Activated CD8-positive, alpha-beta memory T cell treated with anti-CD3 and anti-CD28 coated beads, Interleukin-2, amount 50 U/mL, for 24 hours (primary cell): ENCODE results near the gene SLC31A1.

Source experiments
- DNase-seq: peaks from one replicate; pipeline ENCODE4 v3.0.0-alpha.2; 2020; ENCODE audit errors: extremely low read depth

SLC31A1 gene

DNA sequence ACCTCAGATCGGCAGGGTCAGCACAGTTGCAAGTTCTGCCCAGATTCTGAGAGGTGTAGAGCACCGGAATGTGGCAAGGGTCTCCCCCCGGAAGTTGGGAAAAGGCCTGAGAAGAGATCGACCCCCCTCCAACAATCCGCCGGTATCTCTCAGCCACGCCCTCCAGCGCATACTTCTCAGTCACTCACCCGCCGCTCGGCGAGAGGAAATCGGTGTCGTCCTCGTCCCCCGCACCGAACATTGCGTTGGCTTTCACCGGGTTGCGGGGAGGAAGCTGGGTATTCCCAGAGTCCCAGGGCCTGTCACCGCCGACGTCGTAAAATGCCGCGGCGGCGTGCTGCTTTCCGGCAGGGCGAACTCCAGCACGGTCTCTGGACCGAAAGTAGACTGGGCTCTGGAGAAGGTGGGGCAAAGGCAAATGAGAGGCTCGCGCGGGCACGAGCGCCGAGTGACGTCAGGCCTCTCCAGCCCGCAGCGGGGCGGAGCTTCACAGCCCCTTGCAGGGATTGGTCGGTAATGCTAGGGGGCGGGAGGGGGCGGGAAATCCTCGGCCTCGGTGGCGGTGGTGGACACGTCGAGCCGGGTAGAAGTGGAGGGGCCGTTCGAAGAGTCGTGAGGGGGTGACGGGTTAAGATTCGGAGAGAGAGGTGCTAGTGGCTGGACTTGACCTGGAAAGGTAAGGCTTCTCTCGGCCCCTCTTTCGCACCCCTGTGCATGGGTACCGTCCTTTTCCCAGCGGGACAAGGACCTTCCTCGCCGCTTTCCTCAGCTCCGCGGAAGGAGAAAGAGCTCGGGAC is at the start of gene SLC31A1, which contains the start of gene FKBP15:
Gene SLC31A1, plus strand, starts transcription at position 542 of the 797 bp plus-strand sequence. CDS start 34,605 bp downstream, outside the sequence.
Gene FKBP15, minus strand, starts transcription at position 275 of the 797 bp plus-strand sequence. Its CDS starts 34 bp downstream, at position 241.
- DNase-seq: peak; percentile 89

DNA sequence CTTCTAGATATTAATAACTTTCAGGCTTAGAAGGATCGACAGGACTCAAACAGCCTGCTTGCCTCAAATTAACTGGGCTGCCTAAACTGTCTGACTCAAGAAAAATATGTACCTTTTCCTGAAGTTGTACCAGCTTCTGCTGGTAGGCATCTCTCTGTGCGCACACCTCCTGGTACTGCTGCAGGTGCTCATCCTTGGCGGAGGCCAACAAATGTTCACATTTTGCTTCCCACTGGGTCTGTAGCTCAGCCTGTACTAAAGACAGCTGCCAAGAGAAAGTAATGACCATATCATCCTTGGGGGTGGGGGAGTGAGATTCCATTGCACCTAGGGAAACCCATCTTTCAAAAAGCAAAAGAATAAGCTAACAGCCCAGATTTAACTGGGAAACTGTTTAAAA is 48.0 kb upstream of the SLC31A1 start:
- no peak for DNase-seq

DNA sequence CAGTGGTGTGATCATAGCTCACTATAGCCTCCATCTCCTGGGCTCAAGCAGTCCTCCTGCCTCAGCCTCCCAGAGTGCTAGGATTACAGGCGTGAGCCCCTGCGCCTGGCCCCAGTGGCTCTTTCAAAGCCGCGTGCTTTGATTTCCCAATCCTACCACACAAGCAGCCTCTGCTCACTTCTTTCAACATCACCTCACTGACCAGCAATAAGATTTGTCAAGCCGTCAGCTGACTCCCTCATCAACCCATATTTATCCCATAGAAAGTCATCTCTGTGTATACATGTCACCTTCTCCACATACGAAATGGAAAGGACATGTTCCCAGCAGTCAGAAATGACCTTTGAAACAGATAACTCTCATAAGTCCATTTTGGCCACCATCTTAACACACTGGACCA is 44.5 kb upstream of the SLC31A1 start:
- DNase-seq: no peak

DNA sequence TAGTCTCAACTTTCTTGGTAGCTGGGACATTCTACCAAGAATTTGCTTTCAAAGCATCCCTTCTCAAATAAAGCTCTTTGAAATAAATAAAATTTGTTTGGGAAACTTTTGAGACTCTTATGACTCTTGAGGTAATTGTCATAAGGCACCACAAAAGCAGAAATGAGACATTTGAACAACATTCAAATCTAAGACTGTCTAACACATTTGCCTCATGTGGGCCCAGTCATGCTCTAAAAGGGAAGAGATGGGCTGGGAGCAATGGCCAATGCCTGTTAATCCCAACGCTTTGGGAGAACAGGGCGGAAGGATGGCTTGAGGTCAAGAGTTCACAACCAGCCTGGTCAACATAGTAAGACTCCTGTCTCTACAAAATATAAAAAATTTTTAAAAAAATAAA is 44.1 kb upstream of the SLC31A1 start:
- DNase-seq: no peak

DNA sequence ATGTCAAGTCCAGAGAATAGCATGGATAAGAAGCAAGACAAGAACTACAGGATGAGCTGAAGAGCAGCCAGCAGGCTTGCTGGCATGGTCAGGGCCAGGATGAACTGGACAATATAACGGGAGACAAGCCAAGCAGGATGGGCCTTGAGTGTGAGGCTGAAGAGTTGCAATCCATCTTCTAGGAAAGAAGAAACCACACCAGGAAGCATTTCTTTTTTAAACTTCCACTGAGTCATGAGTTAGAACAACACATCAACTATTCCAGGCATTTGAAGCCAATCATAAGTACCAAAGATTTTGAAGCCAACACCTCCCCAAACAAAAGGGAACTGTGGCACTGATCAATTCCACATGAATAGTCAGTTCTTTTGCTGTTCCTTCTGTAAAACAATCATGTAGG is 43.3 kb upstream of the SLC31A1 start:
- no peak for DNase-seq

DNA sequence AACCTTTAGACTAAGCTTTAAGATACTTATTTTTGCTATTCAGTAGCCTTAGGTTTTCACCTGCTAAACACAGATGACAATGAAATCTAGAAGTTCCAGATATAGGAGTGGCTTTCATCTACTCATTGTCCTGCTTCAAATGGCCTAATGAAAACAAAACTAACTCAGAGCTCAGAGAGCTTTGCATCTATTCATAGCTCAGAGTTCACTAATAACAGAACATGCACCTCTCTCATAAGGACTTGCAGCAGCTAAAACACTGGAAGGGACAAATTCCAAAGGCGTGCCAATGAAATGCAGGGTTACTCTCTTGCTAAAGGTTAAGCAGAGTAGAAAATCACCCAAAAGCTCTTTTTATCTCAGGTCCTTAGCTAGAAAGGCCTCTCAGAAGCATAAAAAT is 41.5 kb upstream of the SLC31A1 start:
- DNase-seq: no peak

DNA sequence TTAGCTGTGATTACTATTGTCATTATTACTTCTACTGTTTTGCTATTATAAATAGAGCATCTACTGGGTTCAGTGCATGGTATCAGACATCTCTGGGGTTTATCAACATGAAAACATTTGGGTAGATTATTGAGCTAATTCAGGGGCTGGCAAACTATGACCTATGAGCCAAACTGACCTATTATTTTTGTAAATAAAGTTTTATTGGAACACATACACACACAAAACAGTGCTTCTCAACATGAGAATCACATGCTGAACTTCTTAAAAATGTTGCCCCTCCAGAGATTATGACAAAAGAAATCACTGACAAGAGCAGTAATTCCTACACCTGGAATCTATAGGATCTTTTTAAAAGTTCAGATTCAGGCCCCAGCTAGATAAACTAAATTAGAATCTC is 40.2 kb upstream of the SLC31A1 start:
- DNase-seq: no peak

DNA sequence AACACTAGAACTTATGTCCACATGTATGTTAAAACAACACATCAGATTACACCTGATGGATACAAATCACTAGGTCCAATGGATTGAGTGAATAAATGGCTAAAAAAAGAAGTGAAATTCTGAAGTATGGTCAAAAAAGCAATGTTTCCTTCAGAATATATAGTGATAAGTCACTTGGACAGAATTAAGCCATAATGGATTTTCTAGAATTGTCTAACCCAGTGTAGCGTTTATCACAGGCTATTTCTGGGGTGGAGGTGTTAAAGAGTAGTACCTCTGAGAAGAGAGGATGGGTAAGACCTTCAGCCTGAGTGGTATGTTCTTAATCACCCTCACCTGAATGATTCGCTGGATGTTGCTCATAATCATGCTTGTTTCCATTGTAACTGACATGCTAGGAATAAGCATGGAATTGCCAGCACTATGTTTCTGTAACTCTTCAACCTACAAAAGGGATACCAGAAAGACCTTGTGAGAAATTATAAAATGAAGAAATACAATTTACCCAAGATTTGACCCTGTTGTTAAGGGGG is 37.3 kb upstream of the SLC31A1 start:
- no peak for DNase-seq

DNA sequence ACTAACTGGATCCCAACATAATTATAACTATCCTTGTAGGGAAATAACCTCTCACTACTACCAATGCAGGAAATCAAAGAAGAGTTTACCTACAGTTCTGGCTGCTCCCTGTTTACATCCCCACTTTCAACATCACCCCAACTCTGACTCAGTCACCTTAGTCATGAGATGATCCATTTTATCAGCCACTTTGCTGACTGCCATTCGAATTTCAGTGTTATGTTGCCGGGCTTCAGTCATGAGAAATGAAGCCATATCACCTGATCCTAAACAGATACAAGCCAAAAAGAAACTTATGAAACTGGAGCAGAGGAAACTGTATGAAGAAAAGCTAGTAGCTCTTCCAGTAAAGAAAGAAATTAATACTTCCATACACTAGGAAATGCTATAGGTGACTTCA is 36.8 kb upstream of the SLC31A1 start:
- DNase-seq: no peak

DNA sequence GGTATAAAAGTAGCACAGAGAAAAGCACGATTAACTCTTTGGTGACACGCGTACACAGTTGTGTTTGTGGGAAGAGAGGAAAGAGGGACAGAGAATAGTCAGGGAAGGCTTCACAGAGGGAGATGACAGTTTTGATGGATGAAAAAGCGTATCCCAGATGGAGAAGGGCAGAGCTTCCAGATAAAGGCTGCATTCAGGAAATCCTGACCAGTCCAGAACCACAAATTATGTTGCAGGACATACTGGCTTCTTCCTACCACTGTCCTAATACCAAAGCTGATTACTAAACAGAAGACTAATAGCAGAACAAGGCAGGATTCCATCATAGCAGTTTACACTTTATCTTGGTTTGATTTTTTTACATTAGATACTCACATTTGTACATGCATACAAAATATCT is 36.1 kb upstream of the SLC31A1 start:
- DNase-seq: no peak

DNA sequence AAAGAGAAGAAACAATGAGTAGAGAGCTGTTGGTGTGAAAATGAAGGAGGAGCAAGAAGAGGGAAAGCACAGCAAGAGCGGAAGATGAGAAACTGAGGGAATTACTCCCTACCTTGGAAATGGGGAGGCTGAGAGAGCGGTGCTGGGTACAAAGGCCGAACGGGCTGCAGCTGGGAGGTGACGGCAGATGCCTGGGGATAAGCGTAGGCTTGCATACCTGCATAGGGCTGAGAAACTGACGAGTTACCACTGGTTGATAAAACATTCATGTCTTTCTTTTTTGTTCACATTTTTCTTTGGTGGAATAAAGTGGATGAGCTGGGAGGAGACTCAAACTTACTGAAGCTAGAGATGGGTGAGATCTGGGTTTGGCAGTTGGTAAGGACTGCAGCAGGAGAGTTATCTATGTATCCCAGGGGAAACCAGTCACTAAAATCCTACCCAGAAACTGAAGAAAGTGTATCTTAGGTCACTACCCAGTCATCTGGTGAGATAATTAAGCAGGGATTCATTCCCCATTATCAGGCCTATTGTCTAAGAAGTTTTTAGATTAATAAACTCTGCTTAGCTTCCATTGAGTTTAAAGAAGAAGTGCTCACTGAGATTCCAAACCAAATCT is 35.1 kb upstream of the SLC31A1 start:
- no peak for DNase-seq

DNA sequence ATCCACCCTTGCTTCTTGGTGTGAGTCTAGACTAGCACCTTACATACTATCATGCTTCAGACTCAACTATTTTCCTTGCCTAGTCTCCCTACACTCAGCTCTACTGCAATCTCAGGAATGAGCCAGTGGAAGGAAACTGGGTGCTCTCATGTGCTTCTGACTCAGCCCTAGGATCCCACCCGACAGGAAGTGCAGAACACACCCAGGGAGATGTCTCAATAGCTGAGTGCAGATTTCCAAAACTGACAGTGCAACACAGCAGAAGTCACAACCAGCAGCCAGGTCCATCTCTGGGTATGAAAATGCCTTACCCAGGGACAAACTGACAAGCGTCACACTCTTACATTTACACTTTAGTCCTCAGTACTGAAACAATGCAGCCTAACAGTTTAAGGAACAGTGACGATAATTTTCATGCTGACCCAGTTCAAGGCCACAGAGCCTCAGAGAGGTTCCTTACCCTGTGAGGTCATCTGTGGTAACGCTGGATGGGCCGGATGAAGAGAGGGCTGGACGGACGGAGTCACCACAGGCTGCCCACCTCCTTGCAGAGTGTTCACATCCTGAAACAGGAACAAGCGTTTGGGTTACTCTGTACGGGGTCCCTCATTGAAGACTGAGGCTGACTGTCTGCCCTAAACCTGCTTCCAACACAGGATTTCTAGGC is 33.3 kb upstream of the SLC31A1 start:
- no peak for DNase-seq

DNA sequence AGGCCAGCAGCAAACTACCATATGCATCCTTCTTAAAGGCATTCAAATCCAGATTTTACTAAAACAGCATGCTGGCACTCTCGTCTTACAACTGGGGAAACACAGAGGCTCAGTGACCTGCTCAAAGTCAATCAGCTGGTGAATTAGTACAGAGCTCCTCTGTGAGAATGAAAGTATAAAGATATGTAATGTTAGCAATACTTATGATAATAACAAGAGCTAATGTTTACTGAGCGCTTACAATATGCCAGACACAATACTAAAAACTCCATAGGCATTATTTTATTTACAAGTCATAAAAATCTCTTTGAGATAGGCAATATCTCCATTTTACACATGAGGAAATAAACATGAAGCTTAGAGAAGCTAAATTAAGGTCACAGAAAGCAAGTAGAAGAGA is 28.9 kb upstream of the SLC31A1 start:
- no peak for DNase-seq

DNA sequence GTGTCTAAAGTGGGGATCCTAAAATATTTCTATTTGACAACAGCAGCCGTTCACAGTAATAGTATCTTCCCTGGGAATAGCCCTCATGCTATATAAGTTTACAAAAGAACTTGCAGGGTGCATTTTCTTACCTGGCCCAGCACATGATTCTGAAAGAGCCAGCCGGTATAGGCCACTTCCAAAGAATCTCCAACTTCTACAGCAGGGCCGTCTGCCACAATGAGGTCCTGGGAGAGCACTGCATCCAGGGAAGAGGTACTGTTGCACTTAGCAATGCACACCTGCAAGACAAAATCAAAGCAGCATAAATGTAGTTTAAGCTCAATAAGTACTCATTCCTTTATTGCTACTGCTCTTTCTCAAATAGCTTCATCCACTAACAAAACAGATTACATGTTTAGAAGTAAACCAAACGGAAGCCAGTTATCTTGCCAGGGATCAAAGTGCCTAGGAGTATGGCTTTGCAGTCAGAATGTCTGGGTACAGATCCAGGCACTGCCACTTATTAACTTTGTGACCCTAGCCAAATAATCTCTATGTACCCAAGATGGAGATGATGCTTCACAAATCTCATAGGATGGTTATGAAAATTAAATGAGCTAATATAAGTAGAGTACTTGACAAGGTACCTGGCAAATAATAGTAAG is 21.5 kb upstream of the SLC31A1 start:
- DNase-seq: no peak

DNA sequence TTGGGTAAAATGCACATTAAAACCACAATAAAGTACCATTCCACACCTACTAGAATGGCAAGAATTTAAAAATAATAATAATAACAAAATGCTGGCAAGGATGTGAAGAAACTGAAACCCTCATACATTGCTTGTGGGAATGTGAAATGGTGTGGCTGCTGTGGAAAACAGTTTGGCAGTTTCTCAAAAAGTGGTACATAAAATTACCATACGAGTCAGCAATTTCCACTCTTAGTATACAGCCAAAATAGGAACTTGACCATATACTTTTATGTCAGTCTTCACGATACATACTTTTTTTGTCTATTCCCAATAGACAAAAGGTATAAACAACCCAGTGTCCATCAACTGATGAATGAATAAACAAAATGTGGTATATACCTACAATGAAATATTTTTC is 15.9 kb upstream of the SLC31A1 start:
- DNase-seq: no peak

DNA sequence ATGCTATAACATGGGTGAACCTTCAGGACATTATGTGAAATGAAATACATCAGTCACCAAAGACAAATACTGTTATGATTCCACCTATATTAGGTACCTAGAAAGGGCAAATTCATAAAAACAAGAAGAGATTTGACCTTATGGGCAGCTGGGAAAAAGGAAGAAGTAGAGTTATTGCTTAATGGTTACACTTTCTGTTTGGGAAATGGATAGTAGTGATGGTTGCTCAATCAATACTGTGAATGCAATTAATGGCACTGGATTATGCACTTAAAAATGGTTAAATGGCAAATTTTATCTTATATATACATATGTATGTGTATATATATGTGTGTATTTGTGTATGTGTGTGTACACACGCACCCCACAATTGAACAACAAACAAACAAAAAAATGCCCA is 15.5 kb upstream of the SLC31A1 start:
- DNase-seq: no peak

DNA sequence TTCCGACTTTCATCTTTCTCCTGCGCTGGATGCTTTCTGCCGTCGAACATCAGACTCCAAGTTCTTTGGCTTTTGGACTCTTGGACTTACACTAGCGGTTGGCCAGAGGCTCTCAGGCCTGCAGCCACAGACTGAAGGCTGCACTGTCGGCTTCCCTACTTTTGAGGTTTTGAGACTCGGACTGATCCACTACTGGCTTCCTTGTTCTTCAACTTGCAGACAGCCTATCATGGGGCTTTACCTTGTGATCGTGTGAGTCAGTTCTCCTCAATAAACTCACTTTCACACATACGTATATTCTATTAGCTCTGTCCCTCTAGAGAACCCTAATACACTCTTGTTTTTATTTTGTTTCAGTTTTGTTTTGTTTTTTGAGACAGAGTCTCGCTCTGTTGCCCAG is 10.5 kb upstream of the SLC31A1 start:
- no peak for DNase-seq

DNA sequence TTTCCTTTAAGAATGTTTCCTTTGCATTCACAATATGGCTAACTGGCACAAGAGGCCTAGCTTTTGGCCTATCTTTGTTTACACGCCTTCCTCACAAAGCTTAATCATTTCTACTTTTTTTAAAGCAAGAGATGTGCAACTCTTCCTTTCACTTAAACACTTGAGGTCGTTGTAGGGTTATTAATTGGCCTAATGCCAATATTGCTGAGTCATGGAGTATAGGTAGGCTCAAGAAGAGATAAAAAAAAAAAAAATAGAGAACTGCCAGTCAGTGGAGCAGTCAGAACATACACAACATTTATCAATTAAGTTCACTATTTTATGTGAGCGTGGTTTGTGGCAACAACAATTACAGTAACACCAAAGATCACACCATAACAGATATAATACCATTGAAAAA is 6.2 kb upstream of the SLC31A1 start:
- DNase-seq: no peak

DNA sequence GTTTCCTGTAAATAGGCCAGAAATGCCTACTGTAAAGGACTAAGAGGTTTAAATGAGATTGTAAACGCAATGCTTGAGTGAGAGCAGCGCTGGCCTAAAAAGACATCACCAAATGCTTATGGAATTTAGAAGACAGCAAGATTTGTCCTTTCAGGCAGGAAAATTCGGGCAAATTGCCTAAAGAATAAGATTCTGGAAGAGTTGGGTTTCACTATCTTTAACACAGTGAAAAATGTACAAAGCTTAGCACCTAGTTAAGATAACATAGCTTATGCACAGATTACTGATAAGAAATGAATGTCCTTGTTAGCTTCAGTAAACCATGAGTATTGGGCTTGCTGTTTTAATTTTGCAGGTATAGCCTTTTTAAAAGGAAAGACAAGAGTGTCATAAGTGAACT is 4.9 kb upstream of the SLC31A1 start:
- no peak for DNase-seq

DNA sequence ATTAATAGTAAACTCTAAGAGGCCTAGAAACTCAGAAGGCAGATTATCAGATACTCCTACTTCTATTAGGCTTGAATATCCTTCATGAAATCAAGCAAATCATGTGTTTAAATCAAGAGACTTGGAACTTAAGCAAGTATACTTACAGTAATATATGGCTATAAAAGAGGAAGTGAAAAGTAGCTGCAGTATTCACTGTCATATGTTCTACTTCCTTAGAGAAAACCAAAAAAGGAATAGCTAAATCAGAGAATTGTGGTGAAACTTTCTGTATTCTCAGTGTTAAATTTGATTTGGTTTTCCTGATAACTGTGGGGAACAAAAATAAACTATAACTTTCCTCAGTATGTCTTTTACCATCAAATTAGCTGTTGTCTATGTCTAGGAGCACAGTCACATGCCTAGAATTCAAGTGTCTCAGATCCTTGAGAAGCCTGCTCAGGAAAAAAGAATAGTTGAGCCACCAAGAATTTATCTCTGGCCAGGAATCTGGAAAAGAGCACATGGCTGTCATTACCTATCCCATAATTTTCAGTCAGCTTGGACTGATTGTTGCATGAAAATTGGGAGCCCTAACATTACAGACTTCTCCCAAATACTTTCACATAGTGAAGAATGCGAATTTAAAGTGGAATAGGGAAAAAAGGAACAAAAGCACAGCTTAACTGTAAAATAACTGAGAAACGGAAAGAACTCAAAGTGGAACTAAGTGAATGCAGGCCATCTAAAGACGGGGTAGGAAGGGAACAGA is 2.0 kb upstream of the SLC31A1 start:
- DNase-seq: no peak

DNA sequence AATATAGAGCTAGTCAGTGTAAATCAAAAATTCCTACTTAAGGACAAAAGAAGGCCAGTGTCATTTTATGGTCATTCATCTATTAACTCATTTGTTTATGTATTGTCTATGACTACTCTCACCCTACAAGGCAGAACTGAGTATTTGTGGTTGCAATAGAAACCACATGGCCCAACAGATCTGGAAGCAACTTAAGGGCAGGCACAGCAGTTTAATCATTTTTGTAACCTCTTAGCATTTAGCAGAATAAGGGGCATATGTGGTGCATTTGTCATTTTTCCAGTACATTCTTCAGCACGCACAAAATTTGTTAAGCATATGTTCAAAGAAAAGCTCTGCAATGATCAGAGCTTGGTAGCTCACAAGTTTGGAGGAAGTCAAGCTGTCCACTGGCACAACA is 1.4 kb upstream of the SLC31A1 start:
- no peak for DNase-seq
